Vagina (tissue), 2 donors: ENCODE data around the gene TMEM35B. TPM values are rescaled to one million over a fixed set of nuclear protein-coding genes. Genes with fewer than 3 reads are reported as not detected.
"Not testable (repeated sequence)": the region's sequence is repeated elsewhere in the genome, so short reads cannot be mapped to it uniquely, and the experiment has no call there.

Experiments
- DNase-seq, 2 donors: peaks; one replicate each; pipeline ENCODE4 v3.0.0-alpha.2; 2017; ENCODE audit errors: extremely low spot score in 2 of 2
- H3K27ac ChIP-seq: fragments of 200-600 bp; sonication (generic); one replicate; pipeline ENCODE4 v1.5.1; 2019
- H3K27me3 ChIP-seq: fragments of 200-600 bp; sonication (generic); one replicate; pipeline ENCODE4 v1.5.1; 2019
- H3K36me3 ChIP-seq, 2 donors: fragments of 200-600 bp; sonication (generic); one replicate each; pipeline ENCODE4 v1.5.1; 2017 to 2019
- H3K4me1 ChIP-seq: fragments of 200-600 bp; sonication (generic); one replicate; pipeline ENCODE4 v1.5.1; 2019
- H3K4me3 ChIP-seq, 2 donors: fragments of 200-600 bp; sonication (generic); 1 replicate in 1 of 2; 2 replicates in 1 of 2; pipeline ENCODE4 v1.5.1; 2016 to 2019
- H3K9me3 ChIP-seq: fragments of 200-600 bp; sonication (generic); one replicate; pipeline ENCODE4 v1.5.1; 2019
- POLR2A ChIP-seq, 2 donors: fragments of 450-650 bp; IDR thresholded peaks; one replicate each; pipeline ENCODE4 v1.6.1; 2017; ENCODE audit warnings: antibody characterized with exemption in 2 of 2, mild to moderate bottlenecking in 2 of 2, moderate library complexity in 2 of 2
- POLR2AphosphoS5 ChIP-seq, 2 donors: sonication (generic); formaldehyde crosslinking; IDR thresholded peaks; one replicate each; pipeline ENCODE4 v1.9.0; 2017; ENCODE audit warnings: antibody characterized with exemption in 2 of 2, mild to moderate bottlenecking in 2 of 2, low read depth in 1 of 2; ENCODE audit not compliant: insufficient read depth in 1 of 2
- intact Hi-C: fragments of 100-400 bp; cut with DNase I; formaldehyde crosslinking; loops from one replicate; pipeline ENCODE4 v1.15.1; 2023
- total RNA-seq: library from RNA; depleted of rRNA; stranded (reverse); fragments of >200 nt; gene quantifications from one replicate; pipeline ENCODE4 v1.2.3, GENCODE V29; 2016
- TF ChIP-seq, protein P1 (sequence below), 3 experiments: fragments of 450-650 bp in 2 of 3; fragments of 200-600 bp in 1 of 3; sonication (generic) in 1 of 3; IDR thresholded peaks; one replicate each; pipeline ENCODE4 v1.5.1; 2017 to 2019; ENCODE audit warnings: antibody characterized with exemption in 3 of 3, mild to moderate bottlenecking in 2 of 3, moderate library complexity in 2 of 3

TMEM35B gene
- total RNA-seq, 1 donor from 2014 or later, result 44.0 TPM

DNA sequence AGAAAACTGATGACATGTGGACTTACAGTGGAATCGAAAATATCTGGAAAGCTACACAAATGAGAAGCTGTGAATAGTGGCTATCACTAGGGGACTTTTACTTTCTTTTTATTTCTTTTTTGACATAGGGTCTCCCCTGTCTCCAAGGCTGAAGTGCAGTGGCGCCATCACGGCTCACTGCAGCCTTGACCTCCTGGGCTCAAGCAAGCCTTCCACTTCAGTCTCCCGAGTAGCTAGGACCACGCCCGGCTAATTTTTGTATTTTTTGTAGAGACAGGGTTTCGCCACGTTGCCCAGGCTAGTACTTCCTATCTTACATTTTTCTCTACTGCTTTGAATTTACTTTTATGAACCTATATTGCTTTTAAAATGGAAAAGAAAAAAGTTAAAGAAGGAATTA lies 10.5 kb downstream of the TMEM35B start:
- DNase-seq, result no peak
- TF ChIP-seq, protein P1, sequence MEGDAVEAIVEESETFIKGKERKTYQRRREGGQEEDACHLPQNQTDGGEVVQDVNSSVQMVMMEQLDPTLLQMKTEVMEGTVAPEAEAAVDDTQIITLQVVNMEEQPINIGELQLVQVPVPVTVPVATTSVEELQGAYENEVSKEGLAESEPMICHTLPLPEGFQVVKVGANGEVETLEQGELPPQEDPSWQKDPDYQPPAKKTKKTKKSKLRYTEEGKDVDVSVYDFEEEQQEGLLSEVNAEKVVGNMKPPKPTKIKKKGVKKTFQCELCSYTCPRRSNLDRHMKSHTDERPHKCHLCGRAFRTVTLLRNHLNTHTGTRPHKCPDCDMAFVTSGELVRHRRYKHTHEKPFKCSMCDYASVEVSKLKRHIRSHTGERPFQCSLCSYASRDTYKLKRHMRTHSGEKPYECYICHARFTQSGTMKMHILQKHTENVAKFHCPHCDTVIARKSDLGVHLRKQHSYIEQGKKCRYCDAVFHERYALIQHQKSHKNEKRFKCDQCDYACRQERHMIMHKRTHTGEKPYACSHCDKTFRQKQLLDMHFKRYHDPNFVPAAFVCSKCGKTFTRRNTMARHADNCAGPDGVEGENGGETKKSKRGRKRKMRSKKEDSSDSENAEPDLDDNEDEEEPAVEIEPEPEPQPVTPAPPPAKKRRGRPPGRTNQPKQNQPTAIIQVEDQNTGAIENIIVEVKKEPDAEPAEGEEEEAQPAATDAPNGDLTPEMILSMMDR (IDR thresholded peaks at IDR 0.05), result no peak
- TF ChIP-seq POLR2AphosphoS5 (IDR thresholded peaks at IDR 0.05; ENCODE audit: insufficient read depth in 1 of 2, low read depth in 1 of 2) (no peak), POLR2A (IDR thresholded peaks at IDR 0.05) (no peak)
- Histone ChIP-seq H3K4me3 (no peak overlapping the region), H3K27me3 (no peaks in the 10 kb centered on the region), H3K27ac (no peak overlapping the region), H3K9me3 (no peaks in the 10 kb centered on the region), H3K36me3 (no peaks in the 10 kb centered on the region), H3K4me1 (no peaks in the 10 kb centered on the region)
- intact Hi-C loops, result no loop called here

GRCh38 chr1:34973326-34973725 lies 11.8 kb downstream of the TMEM35B start:
- Histone ChIP-seq H3K9me3 (no peaks in the 10 kb centered on the region), H3K27me3 (no peaks in the 10 kb centered on the region), H3K36me3 (no peaks in the 10 kb centered on the region), H3K4me1 (no peaks in the 10 kb centered on the region), H3K4me3 (no peak overlapping the region), H3K27ac (no peak overlapping the region)
- DNase-seq, result no peak
- intact Hi-C loops, result no loop called here
- TF ChIP-seq, protein P1 (IDR thresholded peaks at IDR 0.05), result no peak
- TF ChIP-seq POLR2A (IDR thresholded peaks at IDR 0.05) (no peak), POLR2AphosphoS5 (IDR thresholded peaks at IDR 0.05; ENCODE audit: insufficient read depth in 1 of 2, low read depth in 1 of 2) (no peak)

GRCh38 chr1:34970829-34971228 lies 14.3 kb downstream of the TMEM35B start:
- Histone ChIP-seq H3K27ac (no peak overlapping the region), H3K4me3 (no peak overlapping the region), H3K4me1 (no peaks in the 10 kb centered on the region), H3K27me3 (no peaks in the 10 kb centered on the region), H3K36me3 (no peaks in the 10 kb centered on the region), H3K9me3 (no peaks in the 10 kb centered on the region)
- intact Hi-C loops, result no loop called here
- DNase-seq, result no peak
- TF ChIP-seq POLR2AphosphoS5 (IDR thresholded peaks at IDR 0.05; ENCODE audit: insufficient read depth in 1 of 2, low read depth in 1 of 2), result no peak

GRCh38 chr1:34970220-34970735 lies 14.9 kb downstream of the TMEM35B start:
- H3K27me3 ChIP-seq, result no peaks in the 10 kb centered on the region
- H3K27ac ChIP-seq, result no peak overlapping the region
- H3K36me3 ChIP-seq, result no peaks in the 10 kb centered on the region
- no peaks in the 10 kb centered on the region for H3K4me1 ChIP-seq
- no peak for DNase-seq
- no peak overlapping the region for H3K4me3 ChIP-seq
- TF ChIP-seq POLR2AphosphoS5 (IDR thresholded peaks at IDR 0.05; ENCODE audit: insufficient read depth in 1 of 2, low read depth in 1 of 2) (no peak), POLR2A (IDR thresholded peaks at IDR 0.05) (no peak)
- TF ChIP-seq, protein P1 (IDR thresholded peaks at IDR 0.05), result no peak
- no peaks in the 10 kb centered on the region for H3K9me3 ChIP-seq
- intact Hi-C loops, result no loop called here

- H3K4me3 ChIP-seq, H3K36me3 ChIP-seq, intact Hi-C loops, H3K4me1 ChIP-seq, H3K27ac ChIP-seq, H3K9me3 ChIP-seq, DNase-seq, H3K27me3 ChIP-seq: not testable (repeated sequence)
These were observed 16.9 kb downstream of the TMEM35B start for GRCh38 chr1:34968297-34968696.

DNA sequence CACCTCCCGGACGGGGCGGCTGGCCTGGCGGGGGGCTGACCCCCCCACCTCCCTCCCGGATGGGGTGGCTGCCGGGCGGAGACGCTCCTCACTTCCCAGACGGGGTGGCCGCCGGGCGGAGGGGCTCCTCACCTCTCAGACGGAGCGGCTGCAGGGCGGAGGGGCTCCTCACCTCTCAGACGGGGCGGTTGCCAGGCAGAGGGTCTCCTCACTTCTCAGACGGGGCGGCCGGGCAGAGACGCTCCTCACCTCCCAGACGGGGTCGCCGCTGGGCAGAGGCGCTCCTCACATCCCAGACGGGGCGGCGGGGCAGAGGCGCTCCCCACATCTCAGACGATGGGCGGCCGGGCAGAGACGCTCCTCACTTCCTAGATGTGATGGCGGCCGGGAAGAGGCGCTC lies 17.5 kb downstream of the TMEM35B start:
- H3K27ac ChIP-seq, H3K9me3 ChIP-seq, H3K4me3 ChIP-seq, H3K27me3 ChIP-seq, H3K36me3 ChIP-seq, intact Hi-C loops, H3K4me1 ChIP-seq, DNase-seq: not testable (repeated sequence)

- H3K9me3 ChIP-seq, result no peaks in the 10 kb centered on the region
- H3K4me1 ChIP-seq, result no peaks in the 10 kb centered on the region
- TF ChIP-seq POLR2A (IDR thresholded peaks at IDR 0.05), result no peak
- no peak for TF ChIP-seq POLR2AphosphoS5 (IDR thresholded peaks at IDR 0.05; ENCODE audit: insufficient read depth in 1 of 2, low read depth in 1 of 2)
- TF ChIP-seq, protein P1 (IDR thresholded peaks at IDR 0.05), result no peak
- intact Hi-C loops, result no loop called here
- no peaks in the 10 kb centered on the region for H3K36me3 ChIP-seq
- H3K27ac ChIP-seq, result no peak overlapping the region
- no peaks in the 10 kb centered on the region for H3K27me3 ChIP-seq
- DNase-seq, result no peak
- H3K4me3 ChIP-seq, result no peak overlapping the region
These were observed 19.6 kb downstream of the TMEM35B start for GRCh38 chr1:34965597-34965996.
